Uterus (tissue), 2 donors: ENCODE measurements around the gene AVL9.

Experiments used
- POLR2A ChIP-seq, 2 donors: fragments of 450-650 bp; IDR thresholded peaks; one replicate each; pipeline ENCODE4 v1.6.1; 2016; ENCODE audit warnings: antibody characterized with exemption in 2 of 2, mild to moderate bottlenecking in 1 of 2, moderate library complexity in 1 of 2
- TF ChIP-seq, protein P1 (sequence below), 4 experiments: fragments of 200-600 bp in 2 of 4; fragments of 450-650 bp in 2 of 4; sonication (generic) in 2 of 4; IDR thresholded peaks; one replicate each; pipeline ENCODE4 v1.5.1; 2016 to 2019; ENCODE audit warnings: antibody characterized with exemption in 4 of 4, mild to moderate bottlenecking in 2 of 4, moderate library complexity in 1 of 4

DNA sequence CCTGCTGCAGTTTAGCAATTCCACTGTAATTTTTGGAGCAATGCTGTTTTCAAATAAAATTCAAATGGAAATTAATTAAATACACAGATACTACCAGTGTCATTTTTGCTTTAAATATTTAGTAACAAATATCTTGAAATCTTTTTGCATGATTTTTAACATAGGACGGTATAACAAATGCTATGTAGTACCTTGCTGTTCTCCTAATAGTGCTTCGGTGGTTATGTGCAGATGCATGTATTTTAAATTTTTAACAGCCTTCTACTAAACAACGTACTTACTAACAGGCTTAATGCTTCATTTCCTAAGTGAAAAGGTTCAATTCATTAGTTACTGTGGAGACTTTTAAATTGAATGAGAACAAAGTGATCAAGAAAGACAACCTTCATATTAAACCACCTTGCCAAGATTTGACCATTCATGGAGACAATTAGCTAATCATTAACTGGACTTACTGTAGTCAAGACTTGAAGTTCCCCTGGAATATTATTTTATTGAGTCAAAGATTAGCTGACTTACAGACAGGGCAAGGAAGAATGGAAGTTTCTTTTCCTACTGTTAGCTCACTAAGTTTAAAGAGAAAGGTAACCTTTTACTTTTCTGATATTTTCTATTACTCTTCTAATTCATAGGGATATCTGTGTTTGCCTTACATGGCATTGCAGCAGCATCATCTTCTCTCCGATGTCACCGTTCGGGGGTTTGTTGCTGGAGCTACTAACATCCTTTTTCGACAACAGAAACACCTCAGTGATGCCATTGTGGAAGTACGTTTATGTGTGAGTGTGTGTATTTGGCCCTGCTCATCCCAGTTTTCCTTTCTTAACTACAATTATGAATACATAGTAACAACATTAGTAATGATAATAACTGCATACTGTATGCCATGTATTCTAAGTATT, 74.3 kb downstream of the AVL9 start:
- no peak for TF ChIP-seq POLR2A (IDR thresholded peaks at IDR 0.05)
- TF ChIP-seq, protein P1, sequence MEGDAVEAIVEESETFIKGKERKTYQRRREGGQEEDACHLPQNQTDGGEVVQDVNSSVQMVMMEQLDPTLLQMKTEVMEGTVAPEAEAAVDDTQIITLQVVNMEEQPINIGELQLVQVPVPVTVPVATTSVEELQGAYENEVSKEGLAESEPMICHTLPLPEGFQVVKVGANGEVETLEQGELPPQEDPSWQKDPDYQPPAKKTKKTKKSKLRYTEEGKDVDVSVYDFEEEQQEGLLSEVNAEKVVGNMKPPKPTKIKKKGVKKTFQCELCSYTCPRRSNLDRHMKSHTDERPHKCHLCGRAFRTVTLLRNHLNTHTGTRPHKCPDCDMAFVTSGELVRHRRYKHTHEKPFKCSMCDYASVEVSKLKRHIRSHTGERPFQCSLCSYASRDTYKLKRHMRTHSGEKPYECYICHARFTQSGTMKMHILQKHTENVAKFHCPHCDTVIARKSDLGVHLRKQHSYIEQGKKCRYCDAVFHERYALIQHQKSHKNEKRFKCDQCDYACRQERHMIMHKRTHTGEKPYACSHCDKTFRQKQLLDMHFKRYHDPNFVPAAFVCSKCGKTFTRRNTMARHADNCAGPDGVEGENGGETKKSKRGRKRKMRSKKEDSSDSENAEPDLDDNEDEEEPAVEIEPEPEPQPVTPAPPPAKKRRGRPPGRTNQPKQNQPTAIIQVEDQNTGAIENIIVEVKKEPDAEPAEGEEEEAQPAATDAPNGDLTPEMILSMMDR (IDR thresholded peaks at IDR 0.05) = no peak
